CD4-positive, alpha-beta T cell treated with Interleukin-4 for 1 hour (primary cell): ENCODE data around the gene AATK.

Experiments used
- DNase-seq, 2 donors: peaks; one replicate each; pipeline ENCODE4 v3.0.0-alpha.2; 2020 to 2022

The AATK gene

DNA sequence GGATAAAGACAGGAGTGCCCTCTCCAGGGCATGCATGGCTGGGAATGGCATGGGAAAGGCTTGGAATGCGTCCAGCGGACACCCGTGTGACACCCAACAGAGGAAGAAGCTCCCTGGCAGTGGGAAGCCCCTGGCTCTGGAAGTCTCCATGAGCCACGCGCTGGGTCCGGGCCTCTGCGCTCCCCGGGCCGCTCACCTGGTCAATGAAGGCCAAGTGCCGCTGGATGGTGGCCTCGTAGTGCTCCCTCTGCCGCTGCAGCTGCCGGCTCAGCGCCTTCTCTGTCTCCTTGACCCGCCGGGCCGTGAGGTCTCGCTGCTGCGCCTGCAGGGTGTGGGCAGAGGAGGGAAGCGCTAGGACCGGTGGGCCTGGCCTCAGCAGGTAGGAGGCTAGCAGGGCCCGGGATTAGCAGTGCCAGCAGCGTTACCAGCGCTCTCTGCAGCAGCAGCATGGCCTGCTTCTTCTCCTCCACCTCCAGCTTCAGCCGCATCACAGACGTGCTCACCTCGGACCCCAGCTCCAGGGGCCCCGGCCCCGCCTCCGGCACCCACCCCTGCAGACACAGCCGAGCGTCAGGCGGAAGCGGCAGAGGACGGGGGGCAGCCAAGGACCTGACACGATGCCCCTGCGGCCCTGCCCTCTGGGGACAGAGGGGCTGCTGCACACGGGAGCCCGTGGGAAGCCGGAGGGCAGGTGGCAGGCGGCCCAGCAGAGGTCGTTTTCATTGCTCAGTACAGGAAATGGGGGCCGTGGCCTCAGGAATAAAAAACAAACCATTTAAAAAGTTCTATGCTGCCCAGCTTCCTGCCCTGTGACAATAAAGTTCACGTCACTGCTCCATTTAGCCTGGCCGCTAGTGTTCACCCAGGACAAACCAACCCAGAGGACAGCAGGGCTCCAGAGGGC lies 30.7 kb upstream of the AATK start:
- no peak for DNase-seq

GRCh38 chr17:81195941-81196495 lies 30.0 kb upstream of the AATK start:
- DNase-seq: no peak

DNA sequence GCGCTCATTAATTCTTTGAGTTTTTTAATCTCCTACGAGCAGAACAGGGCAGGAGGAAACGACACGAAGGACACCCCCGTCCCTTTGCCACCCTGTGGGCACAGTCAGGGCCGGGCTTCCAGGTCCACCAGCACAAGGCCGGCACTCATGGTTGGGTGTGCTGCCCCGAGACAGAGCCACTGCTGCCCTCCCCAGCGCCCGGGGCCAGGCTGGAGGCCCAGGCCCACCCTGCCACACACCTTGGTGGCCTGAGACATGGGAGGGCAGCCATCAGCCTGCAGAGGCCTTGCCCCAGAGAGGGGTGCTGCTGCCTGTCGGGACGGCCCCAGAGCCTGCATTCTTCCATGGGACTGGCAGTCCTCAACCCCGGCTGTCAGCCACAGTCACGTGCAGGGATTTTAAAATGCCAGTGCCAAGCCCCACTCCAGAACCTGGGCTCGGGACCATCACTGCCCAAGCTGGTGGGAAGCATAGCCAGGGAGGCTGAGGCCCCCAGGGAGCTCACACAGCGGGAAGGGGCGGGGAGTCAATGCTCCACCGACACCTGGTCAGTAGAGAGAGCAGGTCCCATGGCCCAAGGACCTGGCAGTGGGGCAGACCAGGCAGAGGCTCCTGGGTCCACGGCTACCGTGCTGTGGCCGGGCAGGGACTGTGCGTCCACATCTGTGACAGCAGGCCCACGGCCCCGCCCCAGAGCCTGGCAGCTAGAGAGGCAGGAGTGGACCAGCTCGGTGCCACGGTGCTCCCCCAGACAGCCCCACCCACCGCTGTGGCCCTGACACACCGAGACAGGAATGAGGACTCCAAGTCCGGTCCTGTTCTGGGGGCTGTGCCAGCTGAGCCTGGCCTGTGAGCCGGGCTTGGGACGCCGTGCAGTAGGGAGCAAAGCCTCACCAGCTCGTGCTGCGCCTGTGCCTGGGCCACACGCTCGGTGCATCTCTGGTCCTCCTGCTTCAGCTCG lies 29.2 kb upstream of the AATK start:
- no peak for DNase-seq

- DNase-seq: no peak
These were observed 28.3 kb upstream of the AATK start for GRCh38 chr17:81194225-81194760.

GRCh38 chr17:81193470-81194224 lies 27.6 kb upstream of the AATK start:
- no peak for DNase-seq

DNA sequence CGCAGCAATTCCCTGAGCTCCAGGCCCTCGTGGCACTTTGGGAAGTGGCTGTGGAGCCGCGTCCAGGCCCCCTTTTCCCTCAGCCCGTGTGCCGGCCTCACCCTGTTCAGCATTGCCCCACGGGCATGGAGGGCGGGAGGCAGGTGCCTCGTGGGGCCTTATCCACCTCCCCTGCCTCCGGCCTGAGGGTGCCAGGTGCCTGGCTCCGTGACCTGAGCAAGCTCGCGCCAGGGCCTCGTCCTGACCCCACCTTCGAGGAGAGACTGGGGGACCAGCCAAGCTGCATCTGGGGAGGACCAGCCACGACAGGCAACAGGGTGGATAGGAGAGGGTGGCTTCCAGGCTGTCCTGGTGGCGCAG lies 27.0 kb upstream of the AATK start:
- DNase-seq: no peak

DNA sequence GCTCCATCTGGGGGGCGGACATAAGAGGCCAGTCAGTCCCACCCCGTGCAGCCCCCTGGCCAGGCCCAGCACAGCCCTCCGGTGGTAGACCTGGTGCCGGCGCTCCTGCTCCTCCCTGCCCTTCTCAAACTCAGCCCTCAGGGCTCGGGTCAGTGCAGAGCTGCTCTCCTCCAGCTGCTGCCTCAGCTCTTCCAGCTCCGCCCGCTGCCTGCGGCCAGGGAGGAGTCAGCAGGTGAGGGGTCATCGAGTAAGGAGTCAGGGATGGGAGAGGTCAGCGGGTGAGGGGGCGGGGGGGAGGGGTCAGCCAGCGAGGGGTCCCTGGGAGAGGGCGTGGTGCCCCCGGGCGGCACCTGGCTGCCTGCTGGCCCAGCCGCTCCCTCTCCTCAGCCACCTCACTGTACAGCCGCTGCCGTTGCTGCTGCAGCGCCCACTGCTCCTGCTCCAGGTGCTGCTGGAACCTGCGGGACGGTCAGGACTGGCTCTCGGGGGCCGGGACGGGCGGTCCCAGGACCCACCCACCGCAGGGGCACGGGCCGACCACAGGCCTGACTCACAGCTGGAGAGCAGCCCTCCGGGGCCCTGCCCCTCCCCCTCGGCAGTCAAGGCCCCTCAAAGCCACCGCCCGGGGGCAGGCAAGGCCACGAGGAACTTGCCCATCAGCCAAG lies 26.5 kb upstream of the AATK start:
- no peak for DNase-seq

GRCh38 chr17:81191646-81192045 lies 25.6 kb upstream of the AATK start:
- no peak for DNase-seq

- DNase-seq: no peak
These were observed 25.1 kb upstream of the AATK start for GRCh38 chr17:81191116-81191515.

GRCh38 chr17:81190591-81190990 lies 24.6 kb upstream of the AATK start:
- no peak for DNase-seq

GRCh38 chr17:81189670-81190530 lies 23.9 kb upstream of the AATK start:
- no peak for DNase-seq

DNA sequence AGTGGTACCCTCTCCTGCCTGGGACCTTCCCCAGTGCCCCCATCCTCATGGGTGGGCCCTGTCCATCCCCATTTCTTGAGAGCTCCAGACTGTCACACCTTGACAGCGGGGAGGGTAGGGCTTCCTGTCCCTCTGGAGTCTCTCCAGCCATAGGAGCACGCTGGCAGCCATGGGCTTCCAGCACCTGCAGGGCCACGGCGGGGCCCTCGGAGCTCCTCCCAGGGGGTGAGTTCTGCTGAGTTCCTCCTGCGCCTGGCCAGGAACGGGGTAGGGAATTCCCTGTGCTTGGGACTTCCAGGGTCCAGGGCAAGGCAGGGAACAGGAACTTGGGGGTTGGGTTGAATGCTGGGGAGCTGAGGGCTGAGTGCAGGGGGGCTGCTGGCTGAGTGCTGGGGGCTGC lies 23.0 kb upstream of the AATK start:
- DNase-seq: no peak

GRCh38 chr17:81188491-81188840 lies 22.4 kb upstream of the AATK start:
- DNase-seq: no peak

DNA sequence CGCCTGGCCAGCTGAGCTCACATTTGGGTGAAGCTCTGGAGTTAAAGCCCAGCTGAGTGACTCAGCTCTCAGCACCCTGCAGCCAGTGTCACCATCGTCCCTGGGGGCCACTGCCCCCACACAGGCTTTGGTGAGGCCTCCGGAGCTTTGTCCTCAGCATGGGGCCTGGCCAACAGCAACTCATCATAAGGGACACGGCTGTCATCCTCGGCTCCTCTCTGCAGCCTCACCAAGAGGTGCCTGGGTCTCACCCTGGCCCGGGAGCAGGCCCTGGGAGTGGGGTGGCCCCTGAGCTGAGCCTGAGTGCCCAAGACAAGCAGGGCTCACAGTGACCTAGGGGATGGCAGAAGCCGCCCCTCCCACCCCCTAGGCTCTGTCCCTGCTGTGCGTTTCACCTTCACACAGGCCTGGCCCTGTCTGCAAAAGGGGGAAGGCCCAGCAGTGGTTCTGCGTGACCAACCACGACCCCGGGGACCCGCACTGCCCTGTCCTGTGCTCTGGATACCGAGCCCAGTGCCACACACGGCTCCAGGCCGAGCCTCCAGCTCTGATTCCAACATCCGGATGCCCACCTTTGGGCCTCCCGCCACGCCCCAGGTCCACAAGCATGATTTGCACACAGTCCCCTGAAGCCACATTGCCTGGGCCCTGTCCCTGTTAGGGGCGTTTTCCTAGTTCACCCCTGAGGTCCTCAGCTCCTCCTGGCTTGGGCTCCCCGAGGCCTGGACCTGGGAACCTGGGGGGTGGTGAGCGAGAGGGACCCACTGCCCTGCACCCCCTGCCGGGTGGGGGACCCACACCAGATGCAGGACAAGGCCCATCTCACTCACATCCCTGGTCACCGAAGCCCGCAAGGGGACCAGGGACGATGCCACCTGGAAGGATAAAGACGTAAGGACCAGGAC lies 21.8 kb upstream of the AATK start:
- DNase-seq: no peak

DNA sequence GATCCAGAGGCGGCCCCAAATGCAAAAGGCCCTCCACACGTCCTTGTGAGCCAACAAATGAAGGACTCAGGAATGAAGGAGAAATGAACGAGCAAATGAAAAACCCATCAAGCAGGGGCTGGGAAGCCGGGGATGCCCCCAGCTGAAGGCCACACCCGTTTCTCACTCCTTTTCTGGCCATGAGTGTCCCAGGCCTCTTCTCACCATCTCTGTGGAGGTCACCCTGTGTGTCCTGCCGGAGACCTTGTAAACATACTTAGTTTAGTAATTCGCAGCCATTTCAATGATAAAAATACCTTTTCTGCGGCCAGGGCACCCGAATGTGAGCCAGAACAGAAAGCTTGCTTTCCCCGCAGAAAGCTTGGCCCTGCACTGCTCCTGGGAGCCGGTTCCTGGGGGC lies 21.1 kb upstream of the AATK start:
- DNase-seq: no peak

- DNase-seq: no peak
These were observed 20.2 kb upstream of the AATK start for GRCh38 chr17:81186203-81186602.

- no peak for DNase-seq
These were observed 18.5 kb upstream of the AATK start for GRCh38 chr17:81184555-81184954.

- no peak for DNase-seq
These were observed 17.8 kb upstream of the AATK start for GRCh38 chr17:81183807-81184206.

- no peak for DNase-seq
These were observed 17.3 kb upstream of the AATK start for GRCh38 chr17:81183316-81183715.

- no peak for DNase-seq
These were observed 16.6 kb upstream of the AATK start for GRCh38 chr17:81182596-81182995.
